HG03108 (cell line): ENCODE measurements around the gene TBC1D2.

Experiments
- ATAC-seq: cut with Tn5 transposase; IDR thresholded peaks from one replicate; pipeline ENCODE4 v1.9.1; 2021; ENCODE audit warnings: moderate library complexity; ENCODE audit not compliant: unreplicated experiment

The TBC1D2 gene

DNA sequence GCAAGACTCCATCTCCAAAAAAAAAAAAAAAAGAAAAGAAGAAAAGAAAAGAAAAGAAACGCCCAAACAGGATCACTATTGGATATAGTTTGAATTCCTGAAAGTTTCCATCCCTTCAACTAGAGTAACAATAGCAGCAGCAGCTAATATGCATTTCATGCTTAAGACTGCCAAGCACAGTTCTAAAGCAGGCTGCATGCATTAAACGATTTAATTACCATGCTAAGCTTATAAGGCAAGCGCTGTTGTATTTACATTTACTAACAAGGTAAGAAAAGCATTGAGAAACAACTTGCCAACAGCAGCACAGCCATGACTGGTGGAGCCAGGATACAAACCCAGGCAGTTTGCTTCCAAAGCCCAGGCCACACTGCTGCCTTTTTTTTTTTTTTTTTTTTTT is 13.0 kb downstream of the TBC1D2 start:
- no peak for ATAC-seq

DNA sequence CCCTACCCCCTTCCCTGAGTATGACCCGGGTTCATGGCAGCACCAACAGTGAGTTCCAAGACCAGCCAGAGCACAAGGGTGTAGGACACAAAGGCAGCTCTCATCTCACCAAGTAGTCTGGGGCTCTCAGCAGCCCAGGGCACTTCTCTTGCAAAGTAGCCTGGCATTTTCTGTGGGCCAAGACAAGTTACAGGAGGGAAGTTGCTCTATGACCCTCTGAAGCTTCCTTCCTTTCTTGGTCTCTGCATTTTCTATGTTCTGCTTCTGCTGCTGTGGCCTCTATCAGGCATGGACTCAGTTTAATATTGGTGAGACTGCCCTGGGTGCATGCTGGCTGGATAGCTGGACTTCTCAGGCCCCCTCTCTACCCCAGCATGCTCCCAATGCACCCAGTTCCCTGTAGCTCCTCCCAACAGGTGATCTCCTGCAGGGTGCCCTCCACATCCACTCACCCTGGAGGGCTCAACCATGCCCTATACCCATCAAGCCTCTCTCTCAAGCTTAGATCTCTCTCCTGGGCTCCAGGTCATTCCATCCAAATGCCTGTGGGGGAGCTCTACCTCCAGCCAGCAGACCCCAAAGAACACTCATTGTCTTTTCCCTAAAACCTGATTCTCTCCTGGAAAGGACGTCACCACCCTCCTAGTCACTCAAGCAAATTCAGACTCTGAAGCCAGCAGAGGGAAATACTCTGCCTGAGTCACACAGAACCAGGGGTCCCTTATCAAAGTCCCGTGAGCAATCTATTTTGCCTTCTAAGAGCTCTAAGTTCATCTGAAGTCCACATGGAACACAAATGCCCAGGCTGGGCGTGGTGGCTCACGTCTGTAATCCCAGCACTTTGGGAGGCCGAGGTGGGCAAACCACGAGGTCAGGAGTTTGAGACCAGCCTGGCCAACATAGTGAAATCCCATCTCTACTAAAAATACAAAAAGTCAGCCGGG is 13.8 kb downstream of the TBC1D2 start:
- no peak for ATAC-seq

DNA sequence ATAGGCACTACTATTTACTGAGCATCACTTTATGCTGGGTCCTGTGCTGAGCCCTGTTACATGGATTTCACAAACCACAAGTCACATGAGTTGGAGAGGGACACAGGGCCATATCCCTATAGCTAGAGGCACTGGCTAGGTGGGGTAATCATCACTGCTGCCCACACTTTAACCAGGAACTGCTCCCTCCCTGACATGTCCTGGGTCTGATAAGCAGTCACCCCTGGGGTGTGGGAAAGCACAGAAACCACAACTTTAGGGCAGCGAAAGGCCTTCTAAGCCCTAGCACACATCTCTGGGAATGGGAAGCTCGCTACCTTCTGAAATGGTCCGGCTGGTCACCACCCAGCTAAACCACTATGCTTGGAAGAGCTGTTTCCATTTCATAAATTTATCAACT is 15.0 kb downstream of the TBC1D2 start:
- ATAC-seq = no peak

DNA sequence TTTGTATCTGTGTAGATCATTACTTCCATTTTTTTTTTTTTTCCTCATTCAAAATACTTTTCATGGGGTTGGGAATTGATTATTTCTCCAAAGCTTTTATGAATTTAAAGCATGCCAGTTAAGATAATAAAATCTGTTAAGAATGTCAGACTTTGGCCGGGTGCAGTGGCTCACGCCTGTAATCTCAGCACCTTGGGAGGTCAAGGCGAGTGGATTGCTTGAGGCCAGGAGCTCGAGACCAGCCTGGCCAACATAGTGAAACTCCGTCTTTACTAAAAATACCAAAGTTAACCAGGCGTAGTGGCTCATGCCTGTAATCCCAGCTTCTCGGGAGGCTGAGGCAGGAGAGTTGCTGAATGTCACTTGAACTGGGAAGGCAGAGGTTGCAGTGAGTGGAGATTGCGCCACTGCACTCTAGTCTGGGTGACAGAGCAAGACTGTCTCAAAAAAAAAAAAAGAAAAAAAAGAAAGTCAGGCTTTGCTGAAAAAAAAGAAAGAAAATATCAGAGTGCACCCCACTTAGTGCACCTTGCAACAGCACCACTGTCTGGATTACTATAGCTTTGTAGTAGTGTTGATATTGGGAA is 18.5 kb downstream of the TBC1D2 start:
- no peak for ATAC-seq

DNA sequence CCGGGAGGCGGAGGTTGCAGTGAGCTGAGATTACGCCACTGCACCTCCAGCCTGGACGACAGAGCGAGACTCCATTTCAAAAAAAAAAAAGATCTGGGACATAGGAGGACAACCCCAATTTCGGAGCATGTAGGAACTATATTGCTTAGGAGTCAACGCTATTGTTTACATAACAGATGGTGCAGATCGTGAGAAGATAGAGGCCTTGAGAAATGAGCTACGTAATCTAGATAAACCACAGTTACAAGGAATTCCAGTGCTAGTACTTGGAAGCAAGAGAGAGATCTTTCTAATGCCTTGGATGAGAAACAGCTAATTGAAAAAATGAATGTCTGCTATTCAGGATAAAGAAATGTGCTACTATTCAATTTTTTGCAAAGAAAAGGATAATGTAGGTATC is 20.3 kb downstream of the TBC1D2 start:
- no peak for ATAC-seq

DNA sequence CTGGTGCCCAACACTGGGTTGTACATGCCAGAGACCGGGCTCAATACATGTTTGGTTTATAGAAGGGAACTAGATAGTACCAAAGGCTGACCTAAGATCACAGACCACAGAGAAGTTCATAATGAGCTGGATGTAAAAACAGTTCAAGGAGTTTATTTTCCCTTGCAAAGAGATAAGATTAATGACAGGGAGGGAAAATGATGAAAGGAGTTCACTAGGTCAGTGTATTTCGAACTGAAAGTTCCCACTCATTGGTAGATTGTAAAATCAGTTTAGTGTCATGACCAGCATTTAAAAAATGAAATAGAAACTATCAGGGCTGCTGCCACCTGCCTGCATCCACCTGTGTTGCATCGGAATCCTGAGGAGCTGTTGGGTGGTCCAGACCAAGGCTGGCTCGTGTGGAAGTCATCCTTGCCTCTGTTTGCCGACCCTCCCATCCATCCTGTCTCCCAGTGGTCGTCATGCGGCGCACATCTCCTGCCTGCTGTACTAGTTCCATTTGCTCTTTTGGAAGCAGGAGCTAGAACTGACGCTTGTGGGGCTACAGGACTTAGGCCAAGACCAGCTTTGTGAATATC is 21.1 kb downstream of the TBC1D2 start:
- no peak for ATAC-seq

DNA sequence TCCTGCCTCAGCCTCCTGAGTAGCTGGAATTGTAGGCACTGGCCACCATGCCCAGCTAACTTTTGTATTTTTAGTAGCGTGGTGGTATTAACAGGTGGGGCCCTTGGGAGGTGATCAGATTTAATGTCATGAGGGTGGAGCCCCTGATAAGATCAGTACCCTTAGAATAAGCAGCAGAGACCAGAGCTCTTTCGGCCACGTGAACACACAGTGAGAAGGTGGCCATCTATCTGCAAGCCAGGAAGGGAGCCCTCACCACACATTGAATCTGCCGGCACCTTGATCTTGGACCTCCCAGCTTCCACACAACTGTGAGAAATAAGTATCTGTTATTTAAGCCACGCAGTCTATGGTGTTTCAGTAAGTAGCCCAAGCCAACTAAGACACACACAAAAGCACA is 22.5 kb downstream of the TBC1D2 start:
- no peak for ATAC-seq

DNA sequence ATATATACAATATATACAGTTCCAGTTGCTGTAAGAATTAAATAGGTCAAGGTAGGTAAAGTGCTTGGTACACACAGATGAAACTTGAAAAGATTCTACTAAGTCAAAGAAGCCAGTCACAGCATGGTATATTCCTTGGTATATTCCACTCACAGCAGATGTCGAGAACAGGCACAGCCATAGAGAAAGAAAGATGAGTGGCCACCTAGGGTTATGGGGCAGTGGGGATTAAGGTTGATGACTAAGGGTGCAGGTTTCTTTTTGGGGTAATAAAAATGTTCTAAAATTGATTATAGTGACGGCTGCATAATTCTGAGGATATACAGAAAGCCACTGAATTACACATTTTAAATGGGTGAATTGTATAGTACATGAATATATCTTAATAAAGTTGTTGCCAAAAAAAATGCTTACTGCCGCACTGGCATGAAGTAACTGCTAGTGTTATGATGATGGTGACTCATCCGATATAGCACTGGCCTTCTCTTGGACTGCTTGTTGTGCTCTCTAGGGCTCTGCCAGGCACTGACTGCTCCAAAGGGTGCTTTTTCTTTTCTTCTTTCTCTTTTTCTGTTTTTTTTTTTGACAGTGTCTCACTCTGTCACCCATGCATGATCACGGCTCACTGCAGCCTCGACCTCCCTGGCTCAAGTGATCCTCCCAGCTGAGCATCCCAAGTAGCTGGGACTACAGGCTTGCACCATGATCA is 23.5 kb downstream of the TBC1D2 start:
- ATAC-seq = no peak

DNA sequence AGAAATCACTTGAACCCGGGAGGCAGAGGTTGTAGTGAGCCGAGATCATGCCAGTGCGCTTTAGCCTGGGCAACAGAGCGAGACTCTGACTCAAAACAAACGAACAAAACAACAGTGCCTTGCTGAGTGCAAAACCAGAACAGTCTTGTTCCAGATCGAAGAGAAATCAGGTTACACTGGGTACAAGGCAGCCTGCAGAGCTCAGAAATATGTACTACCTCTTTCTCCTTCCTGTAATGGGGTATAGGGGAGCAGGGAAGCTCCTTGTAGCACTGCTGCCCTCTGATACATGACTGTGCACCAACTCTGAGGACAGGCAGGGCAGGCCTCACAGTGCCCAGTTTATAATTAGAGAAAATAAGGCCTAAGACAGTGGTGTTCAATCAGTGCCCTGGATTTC is 24.7 kb downstream of the TBC1D2 start:
- ATAC-seq = no peak

DNA sequence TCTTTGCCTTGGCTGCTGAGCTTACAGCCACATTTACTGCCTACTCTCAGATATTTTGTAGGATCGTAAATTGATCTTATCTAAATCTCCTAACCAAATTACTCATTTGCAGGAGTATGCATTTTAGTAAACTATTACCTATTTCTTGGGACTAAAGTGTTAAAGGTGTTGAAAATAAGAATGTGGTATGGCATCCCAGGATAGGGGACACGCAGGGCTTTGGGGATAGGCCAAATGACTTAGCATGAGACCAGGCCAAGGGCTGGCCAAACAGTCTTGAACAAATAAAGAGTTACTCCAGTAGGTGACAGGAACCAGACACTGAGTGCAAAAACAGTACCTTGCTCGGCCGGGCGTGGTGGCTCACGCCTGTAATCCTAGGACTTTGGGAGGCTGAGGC is 25.1 kb downstream of the TBC1D2 start:
- no peak for ATAC-seq

DNA sequence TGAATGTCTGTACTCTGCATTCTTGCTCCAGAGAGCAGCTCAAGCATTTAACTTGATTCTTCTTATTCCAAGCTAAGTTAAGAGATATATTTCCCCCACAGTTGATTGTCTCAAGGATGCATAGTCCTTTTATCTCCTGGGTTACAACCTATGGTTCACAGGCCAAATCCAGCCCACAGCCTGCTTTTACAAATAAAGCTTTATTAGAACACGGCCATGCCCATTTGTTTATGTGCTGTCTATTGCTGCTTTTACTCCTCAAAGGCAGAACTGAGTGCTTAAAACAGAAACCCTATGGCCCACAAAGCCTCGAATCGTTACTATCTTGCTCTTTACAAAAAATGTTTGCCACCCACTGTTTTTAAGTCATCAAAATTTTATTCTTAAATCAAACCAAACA is 25.8 kb downstream of the TBC1D2 start:
- ATAC-seq = no peak

DNA sequence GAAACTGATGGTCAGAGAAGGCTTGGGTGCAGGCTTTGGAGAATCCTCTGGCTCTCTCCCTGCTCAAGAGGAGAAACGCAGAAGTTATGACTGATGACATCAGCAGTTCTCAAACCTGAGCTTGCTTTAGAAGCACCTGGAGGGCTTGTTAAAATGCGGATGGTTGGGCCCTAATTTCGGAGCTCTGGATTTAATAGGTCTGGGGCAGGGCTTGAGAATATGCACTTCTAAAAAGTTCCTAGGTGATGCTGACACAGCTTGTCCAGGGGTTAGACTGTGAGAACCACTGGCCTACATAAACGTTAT is 26.4 kb downstream of the TBC1D2 start:
- ATAC-seq = no peak

DNA sequence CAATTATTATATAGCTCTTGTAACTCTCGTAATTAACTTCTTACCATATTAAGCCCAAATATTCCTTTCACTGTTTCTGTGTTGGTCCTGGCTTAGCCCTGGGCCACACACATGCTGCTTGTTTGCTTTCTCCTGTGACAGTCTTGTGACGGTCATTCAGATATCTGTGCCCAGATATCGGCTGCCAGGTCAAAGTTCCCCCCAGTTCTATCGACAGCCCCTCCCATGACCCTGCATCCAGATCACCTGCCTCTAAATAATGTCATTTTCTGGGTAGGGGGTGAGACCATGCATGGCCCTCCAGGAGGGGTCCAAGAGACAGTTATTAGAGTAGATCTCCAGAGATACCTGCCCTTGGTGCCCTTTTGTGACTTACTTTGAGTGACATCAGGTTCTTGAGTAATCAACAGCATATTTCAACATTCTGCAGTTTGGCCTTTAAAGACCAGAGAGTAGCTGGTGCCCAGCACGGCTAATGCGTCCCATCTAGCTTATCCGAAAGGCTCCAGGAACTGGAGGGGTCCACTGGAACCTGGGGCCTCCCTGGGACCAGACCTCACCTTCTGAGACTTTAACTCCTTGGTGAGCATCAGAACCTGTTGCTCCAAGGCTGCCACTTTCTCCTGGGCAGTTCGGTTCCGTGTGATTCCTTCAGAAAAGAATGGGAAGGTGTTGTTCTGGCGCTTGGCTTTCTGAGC is 26.9 kb downstream of the TBC1D2 start:
- no peak for ATAC-seq

DNA sequence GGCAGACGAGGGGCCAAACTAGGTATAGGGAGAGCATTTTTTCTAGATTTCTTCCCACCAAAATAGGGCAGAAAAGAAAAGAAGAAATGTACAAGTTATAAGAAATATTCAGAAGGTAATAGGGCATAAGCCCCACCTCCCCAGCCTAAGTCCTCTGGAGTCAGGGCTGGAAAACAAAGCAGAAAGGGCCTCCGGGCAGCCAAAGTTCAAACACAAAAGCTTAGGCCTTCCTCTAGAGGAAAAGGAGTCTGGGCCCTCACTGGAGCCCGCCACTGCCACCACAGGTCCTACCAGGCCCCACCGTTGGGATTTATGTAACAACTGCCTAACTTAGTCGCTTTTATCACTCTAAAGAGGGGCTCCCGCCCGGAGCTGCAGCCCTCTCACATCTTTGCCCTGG is 27.6 kb downstream of the TBC1D2 start:
- no peak for ATAC-seq

DNA sequence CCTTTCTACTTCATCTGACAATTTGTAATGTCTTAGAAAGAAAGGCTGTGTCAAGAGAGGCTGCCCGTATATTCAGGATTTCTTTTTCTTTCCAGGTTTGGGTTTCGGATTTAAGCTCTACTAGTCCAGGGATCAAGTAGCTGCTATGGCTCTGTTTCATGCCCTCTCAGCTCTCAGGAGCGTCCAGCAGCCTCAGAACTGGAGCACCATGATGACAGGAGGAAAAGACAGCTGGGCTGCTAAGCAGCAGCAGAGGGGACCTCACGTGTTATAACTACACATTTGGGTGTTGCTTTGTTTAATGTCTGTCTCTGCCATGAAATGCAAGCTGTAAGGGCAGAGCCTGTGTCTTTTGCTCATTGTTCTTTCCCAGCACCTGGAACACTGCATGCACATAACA is 28.5 kb downstream of the TBC1D2 start:
- ATAC-seq = no peak

DNA sequence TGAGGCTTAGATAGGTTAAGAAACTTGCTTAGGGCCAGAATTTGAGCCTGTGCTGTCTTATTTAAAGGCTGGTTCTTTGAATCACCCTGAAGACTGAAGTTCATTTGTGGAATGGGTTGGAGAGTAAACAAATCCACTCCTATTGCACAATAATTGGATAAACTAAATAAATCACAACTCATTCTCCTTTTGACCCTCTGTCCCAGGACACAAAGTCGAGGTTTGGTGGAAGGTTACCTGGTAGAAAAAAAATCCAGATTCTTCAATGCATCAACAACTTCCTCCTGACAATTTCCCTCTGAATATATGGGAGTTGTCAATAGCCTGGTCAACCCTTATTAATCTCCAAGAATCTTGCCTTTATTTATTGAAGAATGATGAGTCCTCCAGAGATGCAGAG is 28.9 kb downstream of the TBC1D2 start:
- no peak for ATAC-seq

DNA sequence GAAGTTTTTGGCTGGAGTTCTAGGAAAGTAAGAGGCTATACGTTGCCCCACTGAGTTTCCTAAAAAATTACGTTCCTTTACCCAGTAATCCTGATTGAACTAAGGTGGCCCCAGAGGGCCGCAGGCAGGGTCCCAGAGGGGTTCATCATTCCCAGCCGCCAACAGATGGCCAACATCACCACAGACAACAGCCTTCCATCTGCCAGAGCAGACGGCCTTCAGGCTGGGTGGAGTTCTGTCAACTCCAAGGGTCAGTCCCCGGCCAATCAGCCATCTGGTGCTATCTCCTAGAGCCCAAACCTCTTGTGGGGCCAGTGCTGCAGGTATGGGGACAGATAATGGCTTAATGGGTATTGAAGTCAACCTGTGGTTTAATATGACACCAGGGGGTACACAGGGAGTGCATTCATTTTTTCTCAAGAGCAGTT is 30.4 kb downstream of the TBC1D2 start:
- ATAC-seq = no peak

DNA sequence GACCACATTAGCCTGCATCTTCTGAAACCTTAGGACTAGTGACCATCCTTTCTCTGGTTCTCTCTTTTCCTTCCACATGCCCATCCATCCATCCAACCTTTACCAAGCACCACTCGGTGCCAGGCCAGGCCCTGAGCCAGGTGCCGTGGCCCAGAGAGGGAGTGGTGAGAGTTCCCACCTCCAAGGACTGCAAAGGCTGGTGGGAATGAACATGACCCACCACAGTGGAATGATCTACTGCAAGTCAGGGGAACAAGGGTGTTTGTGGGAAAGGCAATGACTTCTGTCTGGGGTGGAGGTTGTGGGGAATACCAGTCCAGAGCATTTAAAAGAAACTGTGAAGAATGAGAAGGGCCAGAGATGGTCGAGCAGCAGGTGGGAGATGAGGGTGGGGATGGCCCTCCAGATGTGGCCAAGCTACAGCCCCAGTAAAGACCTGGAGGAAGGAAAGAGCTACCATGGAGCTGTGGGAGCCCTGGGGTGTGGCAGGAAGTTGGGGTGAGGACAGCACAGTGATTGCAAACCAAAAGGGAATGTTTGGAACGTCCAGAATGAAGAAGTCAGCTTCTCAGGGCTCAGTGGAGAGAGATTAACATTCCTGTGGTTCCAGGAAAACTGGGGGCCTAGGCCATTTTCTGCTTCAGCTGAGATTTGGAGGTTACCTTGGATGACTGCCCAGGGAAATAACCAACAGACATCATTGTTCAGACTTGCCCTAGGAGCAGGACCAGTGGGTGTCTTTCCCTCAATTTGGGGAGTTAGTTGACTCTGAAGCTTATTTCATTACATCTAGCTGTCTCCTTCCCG is 32.4 kb downstream of the TBC1D2 start:
- no peak for ATAC-seq

DNA sequence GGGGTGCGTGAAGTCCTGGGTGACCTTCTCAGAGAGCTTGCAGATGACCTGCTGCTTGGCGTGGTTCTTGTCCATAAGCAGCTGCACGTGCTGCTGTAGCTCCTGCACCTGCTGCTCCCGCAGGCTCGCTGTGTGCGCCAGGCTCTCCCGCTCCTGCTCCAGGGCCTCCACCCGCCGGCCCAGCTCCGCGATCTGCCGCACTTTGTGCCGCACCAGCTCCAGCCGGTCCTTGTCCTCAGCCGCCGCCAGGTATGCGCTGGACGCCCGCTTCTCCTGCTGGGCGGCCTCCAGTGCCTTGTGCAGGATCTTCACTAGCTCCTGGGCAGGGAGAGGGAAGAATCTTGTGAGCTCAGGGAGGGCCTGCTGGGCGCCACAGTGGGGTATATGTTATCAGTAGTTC is 34.5 kb downstream of the TBC1D2 start:
- no peak for ATAC-seq

DNA sequence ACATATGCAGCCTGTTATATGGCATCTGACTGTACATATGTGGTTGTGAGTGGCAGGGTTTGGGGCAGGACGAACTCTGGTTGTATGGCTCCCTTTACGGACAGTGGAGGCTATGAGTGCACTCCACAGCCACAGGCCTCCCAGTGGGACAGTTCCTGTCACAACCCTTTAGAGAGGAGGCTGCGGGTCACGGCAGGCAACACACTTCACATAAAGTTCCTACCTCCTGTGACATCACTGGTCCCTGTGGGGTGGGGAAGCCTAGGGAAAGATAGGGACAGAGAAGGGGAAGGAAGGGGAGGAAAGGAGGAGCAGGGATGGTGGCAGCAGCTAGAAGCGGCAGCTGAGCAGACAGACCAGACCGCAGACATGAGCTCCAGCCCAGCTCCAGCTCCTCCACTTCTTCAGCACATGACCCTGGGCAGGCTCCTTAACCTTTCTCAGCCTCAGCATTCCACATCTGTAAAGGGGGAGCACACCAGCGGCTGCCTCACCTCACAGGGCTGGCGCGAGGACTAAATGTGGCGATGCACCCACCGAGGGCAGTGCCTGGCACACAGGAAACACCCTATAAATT is 35.6 kb downstream of the TBC1D2 start:
- no peak for ATAC-seq
